ACC112 (cell line): ENCODE data around the gene SPAG16.

Source experiments
- H2AFZ ChIP-seq: fragments of 200-600 bp; sonication (generic); one replicate; pipeline ENCODE4 v1.6.0; 2017; ENCODE audit warnings: antibody characterized with exemption, low read length; ENCODE audit not compliant: unreplicated experiment
- H3K27ac ChIP-seq: fragments of 200-600 bp; sonication (generic); 2 replicates; pipeline ENCODE4 v1.5.1; 2014; ENCODE audit warnings: low read depth, mild to moderate bottlenecking, antibody characterized with exemption, low read length, moderate library complexity
- H3K27me3 ChIP-seq: fragments of 200-600 bp; sonication (generic); 2 replicates; pipeline ENCODE4 v1.6.1; 2014; ENCODE audit warnings: mild to moderate bottlenecking, antibody characterized with exemption, low read length, moderate library complexity, mixed read lengths; ENCODE audit not compliant: insufficient read depth
- H3K36me3 ChIP-seq: fragments of 200-600 bp; sonication (generic); 2 replicates; pipeline ENCODE4 v1.6.1; 2016; ENCODE audit warnings: mild to moderate bottlenecking, antibody characterized with exemption, low read length, moderate library complexity, mixed read lengths; ENCODE audit not compliant: insufficient read depth
- H3K4me1 ChIP-seq: fragments of 200-600 bp; sonication (generic); one replicate; pipeline ENCODE4 v1.6.1; 2016; ENCODE audit warnings: low read length, mixed read lengths; ENCODE audit not compliant: insufficient read depth, unreplicated experiment, control insufficient read depth
- H3K4me3 ChIP-seq: fragments of 200-600 bp; sonication (generic); 2 replicates; pipeline ENCODE4 v1.5.1; 2014; ENCODE audit warnings: mild to moderate bottlenecking, low read depth, low read length
- H3K79me2 ChIP-seq: fragments of 200-600 bp; sonication (generic); one replicate; pipeline ENCODE4 v1.6.0; 2016; ENCODE audit warnings: low read length; ENCODE audit not compliant: control insufficient read depth, unreplicated experiment, insufficient read depth

The SPAG16 gene

DNA sequence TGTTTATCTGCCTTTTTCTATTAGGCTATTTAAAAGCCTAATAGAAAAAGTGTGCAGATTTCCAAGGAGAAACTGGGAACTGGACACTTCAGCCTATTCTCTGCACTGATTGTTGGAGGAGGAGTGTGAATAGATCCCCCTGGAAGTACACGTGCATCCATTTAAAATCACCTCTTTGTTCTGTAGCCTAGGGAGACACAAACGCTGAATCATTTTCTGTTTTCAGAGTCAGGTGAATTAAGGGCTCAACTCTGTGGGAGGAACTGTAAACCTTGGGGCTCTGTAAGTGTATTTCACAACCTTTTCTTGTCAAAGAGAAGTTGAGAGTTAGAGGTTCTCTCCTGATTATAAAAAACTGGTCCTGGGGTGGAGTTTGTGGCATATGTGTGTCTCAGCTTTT lies 159.7 kb downstream of the SPAG16 start:
- Histone ChIP-seq H3K36me3 (no peaks in the 10 kb centered on the region), H3K27ac (no peak overlapping the region)

DNA sequence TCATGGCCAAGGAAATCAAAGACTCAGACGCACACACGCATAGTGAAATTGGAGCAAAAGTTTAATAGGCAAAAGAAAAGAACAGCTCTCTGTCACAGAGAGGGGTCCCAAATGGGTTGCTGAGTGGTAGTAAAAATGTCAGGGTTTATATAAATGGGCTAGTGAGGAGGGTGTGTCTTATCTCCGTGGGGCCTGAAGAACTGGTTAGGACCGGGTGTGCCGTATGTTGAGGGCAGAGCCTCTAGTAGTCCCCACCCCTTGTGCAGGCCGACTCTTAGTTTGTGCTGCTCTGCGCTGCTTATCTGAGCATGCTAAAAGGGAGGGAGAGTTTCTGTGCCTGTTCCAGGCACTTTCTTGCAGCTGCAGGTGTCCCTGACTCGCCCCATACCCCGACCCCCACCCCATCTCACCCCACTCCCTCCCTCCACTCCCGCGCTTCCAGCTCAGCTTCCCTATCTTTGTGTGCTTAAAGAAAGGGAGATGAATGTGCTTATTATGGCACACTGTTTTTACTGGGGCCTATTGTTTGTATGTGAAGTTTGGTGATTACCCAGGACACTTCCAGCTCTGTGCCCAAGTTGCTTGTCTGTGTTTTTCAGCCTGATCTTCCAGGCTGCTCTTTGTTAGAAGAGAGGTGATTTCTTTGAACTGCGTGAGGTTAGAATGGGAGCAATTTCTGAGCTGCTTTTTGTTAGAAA lies 167.4 kb downstream of the SPAG16 start:
- no peaks in the 10 kb centered on the region for H3K4me1 ChIP-seq
- no peaks in the 10 kb centered on the region for H3K79me2 ChIP-seq
- no peaks in the 10 kb centered on the region for H3K36me3 ChIP-seq
- H3K27ac ChIP-seq, result no peak overlapping the region
- H2AFZ ChIP-seq, result no peak overlapping the region
- H3K27me3 ChIP-seq, result no peaks in the 10 kb centered on the region
- H3K4me3 ChIP-seq, result no peak overlapping the region

More for the DNA sequence above, 159.7 kb downstream of the SPAG16 start:
- H3K4me3 ChIP-seq, result no peak overlapping the region
- no peaks in the 10 kb centered on the region for H3K27me3 ChIP-seq
- H2AFZ ChIP-seq, result no peak overlapping the region
- H3K79me2 ChIP-seq, result no peaks in the 10 kb centered on the region
- no peaks in the 10 kb centered on the region for H3K4me1 ChIP-seq

DNA sequence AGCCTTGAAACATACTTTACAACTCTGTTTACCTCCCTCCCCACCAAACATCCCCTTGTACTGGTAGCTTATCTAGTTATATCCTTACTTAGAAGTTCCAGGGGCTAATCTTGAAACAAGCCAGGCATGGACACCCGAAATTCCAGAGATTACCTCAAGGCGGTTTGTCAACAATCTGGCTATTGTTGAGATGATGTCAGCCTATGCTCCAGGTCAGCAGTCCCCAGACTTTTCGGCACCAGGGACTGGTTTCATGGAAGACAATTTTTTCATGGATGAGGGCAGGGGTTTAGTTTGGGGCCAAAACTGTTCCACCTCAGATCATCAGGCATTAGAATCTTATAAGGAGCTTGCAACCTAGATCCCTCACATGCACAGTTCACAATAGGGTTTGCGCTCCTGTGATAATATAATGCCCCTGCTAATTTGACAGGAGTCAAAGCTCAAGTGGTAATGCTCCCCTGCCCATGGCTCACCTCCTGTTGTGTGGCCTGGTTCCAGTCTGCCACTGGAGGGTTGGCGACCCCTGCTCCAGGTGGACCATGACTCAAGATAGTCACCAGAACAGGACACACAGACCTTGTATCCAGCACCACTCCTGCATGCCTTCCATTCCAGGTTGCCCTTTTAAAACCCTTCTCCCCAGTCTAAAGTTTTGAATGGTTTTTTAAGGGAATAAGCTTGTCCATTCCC lies 171.2 kb downstream of the SPAG16 start:
- H3K4me1 ChIP-seq, result no peaks in the 10 kb centered on the region
- H3K4me3 ChIP-seq, result no peak overlapping the region
- H3K27me3 ChIP-seq, result no peaks in the 10 kb centered on the region
- H2AFZ ChIP-seq, result no peak overlapping the region
- H3K27ac ChIP-seq, result no peak overlapping the region
- H3K36me3 ChIP-seq, result no peaks in the 10 kb centered on the region
- H3K79me2 ChIP-seq, result no peaks in the 10 kb centered on the region

DNA sequence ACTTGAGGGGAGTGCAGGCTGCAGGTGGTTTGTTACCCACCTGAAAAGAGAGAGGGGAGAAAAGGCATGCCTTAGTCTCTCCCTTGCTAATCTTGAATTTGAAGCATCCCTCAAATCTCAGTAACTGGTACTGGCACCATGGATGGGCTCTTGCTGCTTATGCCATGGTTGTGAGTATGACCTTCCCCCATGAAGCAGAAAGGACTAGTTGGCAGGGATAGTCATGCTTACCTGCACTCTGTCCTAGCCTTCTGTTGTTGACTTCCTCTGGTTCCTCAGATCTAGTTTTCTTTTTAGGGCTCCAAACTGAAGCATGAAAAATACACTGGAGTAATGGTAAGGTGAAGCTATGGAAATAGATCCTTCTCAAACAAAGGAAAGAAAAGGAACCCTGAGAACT lies 191.2 kb downstream of the SPAG16 start:
- Histone ChIP-seq H3K36me3 (no peaks in the 10 kb centered on the region), H3K79me2 (no peaks in the 10 kb centered on the region), H3K4me1 (no peaks in the 10 kb centered on the region), H2AFZ (no peak overlapping the region), H3K27ac (no peak overlapping the region), H3K27me3 (no peaks in the 10 kb centered on the region), H3K4me3 (no peak overlapping the region)

DNA sequence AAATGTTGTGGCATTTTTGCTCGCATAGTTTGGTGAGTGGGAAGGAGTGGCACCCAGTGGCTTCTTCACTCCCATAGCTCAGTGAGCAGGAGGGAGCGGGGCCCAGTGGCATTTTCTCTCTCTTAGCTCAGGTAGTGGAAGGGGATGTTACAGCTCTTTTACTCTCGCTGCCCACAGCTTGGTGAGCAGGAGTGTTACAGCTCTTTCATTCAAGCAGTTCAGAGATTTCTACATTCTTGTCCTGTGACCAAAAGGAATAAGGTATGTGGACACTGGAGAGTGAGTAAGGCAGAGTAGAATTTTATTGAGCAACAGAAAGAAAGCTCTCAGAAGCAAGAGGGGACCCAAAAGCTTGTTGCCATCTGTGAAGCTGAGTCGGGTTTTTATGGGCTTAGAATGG lies 192.4 kb downstream of the SPAG16 start:
- Histone ChIP-seq H3K27me3 (no peaks in the 10 kb centered on the region), H3K4me1 (no peaks in the 10 kb centered on the region), H3K27ac (no peak overlapping the region), H3K4me3 (no peak overlapping the region), H2AFZ (no peak overlapping the region), H3K79me2 (no peaks in the 10 kb centered on the region), H3K36me3 (no peaks in the 10 kb centered on the region)

DNA sequence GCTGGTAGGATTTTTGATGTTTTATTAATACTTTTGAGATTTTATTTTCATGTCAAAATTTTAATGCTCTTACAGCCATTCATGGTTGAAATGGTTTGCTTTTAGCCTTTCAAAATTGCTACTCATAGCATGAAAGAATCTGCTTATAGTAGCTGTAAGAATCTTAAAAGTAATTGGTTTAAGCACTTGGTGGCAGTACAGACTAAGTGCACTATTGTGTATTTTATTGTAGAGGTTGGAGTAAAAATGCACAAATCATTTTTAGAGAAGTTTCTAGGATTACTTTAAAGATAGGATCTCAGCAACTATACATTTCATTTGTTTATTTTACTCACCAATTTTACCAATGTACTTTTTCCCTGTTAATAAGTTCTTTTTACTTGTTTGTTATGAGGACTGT lies 205.8 kb downstream of the SPAG16 start:
- H3K4me3 ChIP-seq, result no peak overlapping the region
- H3K27ac ChIP-seq, result no peak overlapping the region
- no peaks in the 10 kb centered on the region for H3K4me1 ChIP-seq
- no peak overlapping the region for H2AFZ ChIP-seq
- H3K27me3 ChIP-seq, result no peaks in the 10 kb centered on the region
- no peaks in the 10 kb centered on the region for H3K79me2 ChIP-seq
- H3K36me3 ChIP-seq, result no peaks in the 10 kb centered on the region

DNA sequence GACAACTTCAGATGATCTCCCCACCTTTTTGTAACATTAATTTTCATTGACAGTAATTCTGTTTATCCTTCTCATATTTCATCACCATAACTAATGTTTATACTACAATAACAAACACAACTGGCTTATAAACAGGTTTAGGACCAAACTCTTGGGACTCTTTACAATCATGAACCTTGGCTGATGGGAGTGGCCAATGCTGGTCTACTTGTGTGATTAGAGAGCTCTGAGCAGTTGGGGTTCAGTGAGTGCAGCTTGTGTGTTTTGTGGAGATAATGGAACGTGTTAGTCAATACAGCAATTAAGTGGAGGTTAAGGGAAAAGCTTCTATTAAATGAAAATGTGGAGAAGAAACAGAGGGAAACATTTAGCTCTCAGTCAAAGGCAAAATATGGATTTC lies 207.1 kb downstream of the SPAG16 start:
- Histone ChIP-seq H3K36me3 (no peaks in the 10 kb centered on the region), H3K4me3 (no peak overlapping the region), H3K27ac (no peak overlapping the region), H2AFZ (no peak overlapping the region), H3K27me3 (no peaks in the 10 kb centered on the region), H3K4me1 (no peaks in the 10 kb centered on the region), H3K79me2 (no peaks in the 10 kb centered on the region)

DNA sequence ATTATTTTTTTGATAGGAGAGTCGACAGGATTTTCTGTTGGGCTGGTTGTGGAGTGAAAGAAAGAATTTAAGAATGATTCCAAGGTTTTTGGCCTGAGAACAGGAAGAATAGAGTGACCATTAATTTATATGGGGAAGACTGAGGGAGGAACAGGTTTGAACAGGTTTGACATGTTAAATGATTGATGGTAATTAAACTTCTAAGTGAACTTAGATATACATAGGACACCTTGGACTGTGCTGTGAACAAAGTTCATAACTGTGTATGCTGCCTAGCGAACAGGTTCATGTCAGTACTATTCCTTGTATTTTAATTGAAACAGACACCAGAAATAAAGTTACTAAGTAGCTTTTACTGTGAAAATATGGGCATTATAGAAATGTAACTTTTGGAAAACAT lies 212.0 kb downstream of the SPAG16 start:
- no peaks in the 10 kb centered on the region for H3K4me1 ChIP-seq
- no peaks in the 10 kb centered on the region for H3K36me3 ChIP-seq
- H2AFZ ChIP-seq, result no peak overlapping the region
- no peaks in the 10 kb centered on the region for H3K27me3 ChIP-seq
- no peaks in the 10 kb centered on the region for H3K79me2 ChIP-seq
- H3K27ac ChIP-seq, result no peak overlapping the region
- no peak overlapping the region for H3K4me3 ChIP-seq

DNA sequence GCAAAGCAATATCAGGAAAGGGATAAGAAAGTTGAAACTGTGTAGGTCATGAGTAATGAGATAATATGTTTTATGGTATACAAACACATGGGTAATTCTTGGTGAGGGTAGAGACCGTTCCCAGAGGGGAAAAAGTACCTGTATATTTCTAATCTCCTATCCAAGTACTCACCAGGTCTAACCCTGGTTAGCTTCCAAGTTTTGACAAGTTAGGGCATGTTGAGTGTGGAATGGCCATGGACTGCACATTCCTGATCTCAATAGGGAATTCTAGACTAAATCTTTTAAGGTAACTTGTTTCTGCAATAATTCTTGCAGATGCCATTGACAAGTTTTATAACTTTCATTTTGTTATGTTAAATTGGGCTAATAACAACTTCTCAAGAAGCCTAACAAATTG lies 216.6 kb downstream of the SPAG16 start:
- H3K4me1 ChIP-seq, result no peaks in the 10 kb centered on the region
- no peak overlapping the region for H3K4me3 ChIP-seq
- H3K36me3 ChIP-seq, result no peaks in the 10 kb centered on the region
- no peaks in the 10 kb centered on the region for H3K79me2 ChIP-seq
- no peaks in the 10 kb centered on the region for H3K27me3 ChIP-seq
- no peak overlapping the region for H2AFZ ChIP-seq
- no peak overlapping the region for H3K27ac ChIP-seq

DNA sequence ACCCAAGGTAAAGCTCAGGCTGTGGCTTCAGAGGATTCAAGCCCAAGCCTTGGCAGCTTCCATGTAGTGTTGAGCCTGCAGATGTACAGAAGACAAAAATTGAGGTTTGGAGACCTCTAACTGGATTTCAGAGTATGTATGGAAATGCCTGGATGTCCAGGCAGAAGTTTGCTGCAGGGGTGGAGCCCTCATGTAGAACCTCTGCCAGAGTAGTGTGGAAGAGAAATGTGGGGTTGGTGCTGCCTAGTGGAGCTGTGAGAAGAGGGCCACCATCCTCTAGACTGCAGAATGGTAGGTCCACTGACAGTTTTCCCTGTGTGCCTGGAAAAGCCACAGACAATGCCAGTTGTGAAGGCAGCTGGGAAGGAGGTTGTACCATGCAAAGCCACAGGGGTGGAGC lies 239.9 kb downstream of the SPAG16 start:
- Histone ChIP-seq H2AFZ (no peak overlapping the region), H3K27me3 (no peaks in the 10 kb centered on the region), H3K79me2 (no peaks in the 10 kb centered on the region), H3K4me1 (no peaks in the 10 kb centered on the region), H3K27ac (no peak overlapping the region), H3K4me3 (no peak overlapping the region), H3K36me3 (no peaks in the 10 kb centered on the region)

DNA sequence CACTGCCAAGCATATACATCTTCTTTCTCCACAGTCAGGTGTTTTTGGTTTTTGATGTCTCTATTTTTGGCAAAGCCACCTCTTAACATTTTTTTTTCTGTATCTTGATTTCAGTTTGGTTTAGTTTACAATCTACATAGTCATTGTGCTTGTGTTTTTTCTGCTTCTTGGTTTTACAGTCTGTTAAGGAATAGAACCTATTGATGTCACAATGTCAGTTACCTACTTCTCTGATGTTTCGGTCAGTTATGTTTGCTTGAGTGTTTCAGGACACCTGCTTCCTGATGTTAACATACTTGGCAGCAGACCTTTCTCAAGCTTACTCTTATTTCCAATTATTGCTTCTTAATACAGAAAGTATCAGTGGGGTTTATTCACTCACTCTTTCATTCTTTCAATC lies 253.3 kb downstream of the SPAG16 start:
- no peaks in the 10 kb centered on the region for H3K79me2 ChIP-seq
- no peaks in the 10 kb centered on the region for H3K4me1 ChIP-seq
- no peak overlapping the region for H3K4me3 ChIP-seq
- no peaks in the 10 kb centered on the region for H3K36me3 ChIP-seq
- no peaks in the 10 kb centered on the region for H3K27me3 ChIP-seq
- H3K27ac ChIP-seq, result no peak overlapping the region
- H2AFZ ChIP-seq, result no peak overlapping the region
